Thyroid gland (tissue), 4 donors: Measurements from ENCODE around the gene ST6GALNAC6.

Source experiments
- POLR2A ChIP-seq, 2 donors: fragments of 450-650 bp; IDR thresholded peaks; one replicate each; pipeline ENCODE4 v1.6.1; 2017; ENCODE audit warnings: antibody characterized with exemption in 2 of 2, mild to moderate bottlenecking in 2 of 2, moderate library complexity in 1 of 2
- TF ChIP-seq, protein P1 (sequence below), 6 experiments: fragments of 200-600 bp in 3 of 6; fragments of 450-650 bp in 3 of 6; sonication (generic) in 3 of 6; IDR thresholded peaks; one replicate each; pipeline ENCODE4 v1.5.1; 2016 to 2019; ENCODE audit warnings: antibody characterized with exemption in 6 of 6, mild to moderate bottlenecking in 2 of 6, inconsistent platforms in 1 of 6, moderate library complexity in 1 of 6

- TF ChIP-seq, protein P1, sequence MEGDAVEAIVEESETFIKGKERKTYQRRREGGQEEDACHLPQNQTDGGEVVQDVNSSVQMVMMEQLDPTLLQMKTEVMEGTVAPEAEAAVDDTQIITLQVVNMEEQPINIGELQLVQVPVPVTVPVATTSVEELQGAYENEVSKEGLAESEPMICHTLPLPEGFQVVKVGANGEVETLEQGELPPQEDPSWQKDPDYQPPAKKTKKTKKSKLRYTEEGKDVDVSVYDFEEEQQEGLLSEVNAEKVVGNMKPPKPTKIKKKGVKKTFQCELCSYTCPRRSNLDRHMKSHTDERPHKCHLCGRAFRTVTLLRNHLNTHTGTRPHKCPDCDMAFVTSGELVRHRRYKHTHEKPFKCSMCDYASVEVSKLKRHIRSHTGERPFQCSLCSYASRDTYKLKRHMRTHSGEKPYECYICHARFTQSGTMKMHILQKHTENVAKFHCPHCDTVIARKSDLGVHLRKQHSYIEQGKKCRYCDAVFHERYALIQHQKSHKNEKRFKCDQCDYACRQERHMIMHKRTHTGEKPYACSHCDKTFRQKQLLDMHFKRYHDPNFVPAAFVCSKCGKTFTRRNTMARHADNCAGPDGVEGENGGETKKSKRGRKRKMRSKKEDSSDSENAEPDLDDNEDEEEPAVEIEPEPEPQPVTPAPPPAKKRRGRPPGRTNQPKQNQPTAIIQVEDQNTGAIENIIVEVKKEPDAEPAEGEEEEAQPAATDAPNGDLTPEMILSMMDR (IDR thresholded peaks at IDR 0.05), result no peak
- TF ChIP-seq POLR2A (IDR thresholded peaks at IDR 0.05), result no peak
These were observed 9.3 kb downstream of the ST6GALNAC6 start for GRCh38 chr9:127890053-127890452.
